GM21515 (cell line): ENCODE measurements around the gene CARMIL3.

ENCODE experiments used
- ATAC-seq: cut with Tn5 transposase; IDR thresholded peaks from one replicate; pipeline ENCODE4 v1.9.1; 2021; ENCODE audit not compliant: unreplicated experiment

Gene CARMIL3

DNA sequence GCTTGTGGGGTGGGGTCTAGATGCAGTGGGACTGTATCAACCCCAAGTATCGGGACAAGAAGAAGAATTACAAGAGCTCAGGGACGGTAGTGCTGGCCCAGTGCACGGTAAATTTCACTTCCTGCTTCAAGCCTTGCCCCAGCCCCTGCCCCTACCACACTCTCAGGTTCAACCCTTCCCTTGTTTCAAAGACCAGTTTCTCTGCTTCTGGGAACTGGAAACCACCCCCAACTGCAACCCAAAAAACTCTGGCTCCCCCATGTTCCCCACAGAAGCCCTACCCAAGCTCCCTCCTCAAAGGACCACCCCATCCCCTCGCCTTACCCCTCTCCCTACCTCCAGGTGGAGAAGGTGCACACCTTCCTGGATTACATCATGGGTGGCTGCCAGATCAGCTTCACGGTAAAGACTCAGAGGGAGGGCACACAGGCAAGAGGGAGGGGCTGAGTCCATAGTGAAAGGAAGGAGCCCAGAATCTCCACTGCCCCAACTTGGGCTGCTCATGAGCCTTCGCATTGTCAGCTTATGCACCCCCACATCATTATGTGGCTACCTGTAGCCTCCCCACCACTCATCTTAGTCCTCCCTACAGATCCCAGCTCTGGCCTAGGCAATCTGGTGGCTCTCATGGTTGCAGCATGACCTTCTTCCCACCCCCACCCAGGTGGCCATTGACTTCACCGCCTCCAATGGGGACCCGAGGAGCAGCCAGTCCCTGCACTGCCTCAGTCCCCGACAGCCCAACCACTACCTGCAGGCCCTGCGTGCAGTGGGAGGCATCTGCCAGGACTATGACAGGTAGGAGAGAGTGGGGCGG lies 23.9 kb downstream of the CARMIL3 start:
- no peak for ATAC-seq

DNA sequence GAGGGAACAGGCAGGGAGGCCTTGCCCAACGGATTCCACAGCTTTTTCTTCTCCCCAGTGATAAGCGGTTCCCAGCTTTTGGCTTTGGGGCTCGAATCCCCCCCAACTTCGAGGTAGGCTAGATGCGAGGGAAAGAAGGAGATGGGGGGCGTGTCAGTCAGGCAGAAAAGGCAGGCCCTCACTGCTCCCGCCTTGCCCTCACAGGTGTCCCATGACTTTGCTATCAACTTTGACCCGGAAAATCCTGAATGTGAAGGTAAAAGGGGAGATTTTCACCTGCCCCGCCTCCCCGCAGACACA lies 24.4 kb downstream of the CARMIL3 start:
- ATAC-seq = no peak

DNA sequence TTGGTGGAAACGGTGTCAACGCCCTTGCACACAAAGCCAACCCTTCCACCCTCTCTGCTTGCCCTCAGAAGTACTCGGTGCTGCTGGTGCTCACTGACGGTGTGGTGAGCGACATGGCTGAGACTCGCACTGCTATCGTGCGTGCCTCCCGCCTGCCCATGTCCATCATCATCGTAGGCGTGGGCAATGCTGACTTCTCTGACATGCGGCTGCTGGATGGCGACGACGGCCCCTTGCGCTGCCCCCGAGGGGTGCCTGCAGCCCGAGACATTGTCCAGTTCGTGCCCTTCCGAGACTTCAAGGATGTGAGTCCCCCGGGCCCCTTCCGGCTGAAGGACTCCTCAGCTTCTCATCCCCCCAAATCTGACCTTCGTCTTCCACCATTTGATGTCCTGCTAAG lies 25.3 kb downstream of the CARMIL3 start:
- no peak for ATAC-seq

DNA sequence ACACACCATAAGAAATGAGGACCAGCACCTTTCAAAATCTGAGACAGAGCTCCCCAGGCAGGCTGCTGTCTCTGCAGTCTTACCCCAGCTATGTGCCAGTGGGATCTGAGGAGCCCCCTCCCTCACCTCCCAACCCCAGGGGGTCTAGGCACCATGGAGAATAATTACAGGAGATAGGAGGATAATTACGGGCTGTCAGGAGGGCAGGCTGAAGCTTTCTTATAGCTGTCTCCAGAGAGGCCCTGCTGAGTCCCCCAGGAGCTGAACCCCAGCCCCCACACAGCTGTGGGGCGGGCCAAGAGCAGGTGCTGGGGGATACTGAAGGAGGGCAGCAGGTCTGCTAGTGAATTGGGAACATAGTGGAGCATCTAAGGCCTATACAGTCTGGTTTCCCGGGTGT lies 26.3 kb downstream of the CARMIL3 start:
- ATAC-seq = no peak

DNA sequence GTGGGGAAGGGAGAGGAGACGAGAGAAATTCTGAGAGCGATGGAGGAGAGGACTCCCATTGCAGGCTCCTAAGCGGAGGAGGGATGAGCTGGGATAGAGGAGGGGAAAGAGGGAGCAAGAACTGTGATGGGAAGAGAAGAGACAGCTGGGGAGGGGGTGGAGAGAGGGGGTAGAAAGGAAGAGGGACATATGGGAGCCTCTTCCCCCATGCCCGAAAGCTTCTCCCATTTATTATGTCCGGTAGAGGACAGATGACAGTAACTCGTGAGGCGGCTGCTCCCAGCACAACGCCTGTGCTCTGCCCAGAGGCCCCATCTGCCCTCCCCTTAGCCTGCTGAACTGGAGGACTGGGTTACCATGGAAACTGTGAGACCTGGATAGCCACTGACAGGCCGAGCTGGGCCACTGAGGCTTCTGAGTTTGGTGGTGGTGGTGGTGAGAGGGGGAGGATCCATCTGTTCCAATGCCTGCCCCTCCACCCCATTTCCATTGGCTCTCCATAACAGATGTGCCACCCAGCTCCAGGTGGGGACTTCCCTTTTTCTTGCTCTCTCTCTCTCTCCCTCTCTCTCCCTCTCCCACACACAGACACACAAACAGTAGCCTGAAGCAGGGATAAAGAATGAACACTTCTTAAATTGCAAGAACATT lies 27.8 kb downstream of the CARMIL3 start:
- no peak for ATAC-seq

DNA sequence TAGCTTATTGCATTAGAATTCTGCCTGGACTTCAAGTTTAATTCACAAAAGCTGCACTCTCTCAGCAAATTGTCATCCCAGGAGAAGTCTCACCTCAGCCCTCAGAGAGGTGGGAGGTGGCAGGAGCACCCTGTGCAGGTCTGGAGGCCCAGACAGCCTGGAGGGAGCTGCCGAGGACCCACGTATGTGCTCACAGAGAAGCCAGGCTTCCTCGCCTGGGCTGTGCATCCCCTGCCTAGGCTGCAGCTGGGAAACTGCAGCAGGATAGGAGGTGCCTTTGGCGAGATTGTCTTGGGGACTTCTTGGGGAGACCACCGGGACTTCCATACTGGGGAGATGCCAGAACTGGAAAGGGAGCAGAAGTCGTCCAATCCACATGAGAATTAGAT lies 28.3 kb downstream of the CARMIL3 start:
- no peak for ATAC-seq

DNA sequence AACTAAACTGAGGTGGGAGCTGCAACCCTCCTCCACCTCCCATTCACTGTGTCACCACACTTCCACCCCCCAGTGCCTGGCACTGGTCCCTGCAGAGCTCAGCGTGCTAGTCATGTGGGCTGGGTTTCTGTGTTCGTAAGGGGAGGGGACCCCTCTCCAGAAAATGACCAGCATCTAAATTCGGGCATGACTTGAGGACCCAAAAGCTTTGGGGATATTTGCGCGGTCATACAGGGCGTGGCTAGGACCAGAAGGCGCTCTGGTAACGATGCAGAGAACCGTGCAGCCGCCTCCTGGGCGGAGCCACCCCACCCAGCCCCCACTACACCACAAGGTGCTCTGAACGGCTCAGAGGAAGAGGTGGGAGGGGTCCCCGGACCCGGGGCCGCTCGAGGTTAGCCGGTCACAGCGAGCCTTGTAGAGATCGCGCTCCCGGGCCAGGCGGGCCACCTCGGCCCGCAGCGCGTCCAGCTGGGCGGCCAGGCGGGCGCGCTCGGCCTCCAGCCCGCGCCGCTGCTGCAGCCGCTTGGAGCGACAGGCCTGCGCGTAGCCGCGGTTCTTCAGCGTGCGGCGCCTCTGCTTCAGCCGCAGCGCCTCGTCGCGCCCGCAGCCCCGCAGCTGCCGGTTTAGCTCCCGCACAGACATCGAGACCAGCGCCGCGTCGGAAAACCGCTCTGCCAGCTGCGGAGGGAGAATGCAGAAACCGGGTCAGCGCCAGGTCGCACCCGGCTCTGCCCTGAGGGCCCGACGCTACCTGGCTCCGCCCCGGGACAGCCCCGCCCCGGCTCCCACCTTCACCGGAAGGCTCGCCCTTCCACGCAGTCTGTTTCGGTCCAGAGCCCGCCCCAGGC lies 29.3 kb downstream of the CARMIL3 start:
- peak; percentile 92 for ATAC-seq

DNA sequence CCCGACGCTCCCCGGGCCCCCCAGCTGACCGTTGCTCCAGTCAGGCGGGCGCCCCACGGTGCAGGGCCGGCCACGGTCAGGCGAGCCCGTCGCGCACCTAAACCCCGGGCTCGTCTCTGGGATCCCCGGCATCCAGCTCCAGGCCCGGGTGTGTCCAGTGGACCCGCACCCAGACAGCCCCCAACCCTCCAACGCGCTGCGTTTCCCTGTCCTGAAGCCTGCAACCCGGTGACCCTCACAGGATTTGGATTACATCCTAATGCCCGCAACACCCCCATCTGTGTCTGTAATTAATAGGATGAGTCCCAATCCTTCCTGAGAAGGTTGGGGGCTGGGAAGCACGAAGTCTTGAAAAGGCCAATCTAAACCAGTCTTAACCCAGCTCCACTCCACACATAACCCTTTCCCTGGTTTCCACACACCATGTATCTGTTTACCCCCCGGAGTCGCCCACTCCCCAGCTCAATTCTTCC lies 30.0 kb downstream of the CARMIL3 start:
- ATAC-seq = no peak

DNA sequence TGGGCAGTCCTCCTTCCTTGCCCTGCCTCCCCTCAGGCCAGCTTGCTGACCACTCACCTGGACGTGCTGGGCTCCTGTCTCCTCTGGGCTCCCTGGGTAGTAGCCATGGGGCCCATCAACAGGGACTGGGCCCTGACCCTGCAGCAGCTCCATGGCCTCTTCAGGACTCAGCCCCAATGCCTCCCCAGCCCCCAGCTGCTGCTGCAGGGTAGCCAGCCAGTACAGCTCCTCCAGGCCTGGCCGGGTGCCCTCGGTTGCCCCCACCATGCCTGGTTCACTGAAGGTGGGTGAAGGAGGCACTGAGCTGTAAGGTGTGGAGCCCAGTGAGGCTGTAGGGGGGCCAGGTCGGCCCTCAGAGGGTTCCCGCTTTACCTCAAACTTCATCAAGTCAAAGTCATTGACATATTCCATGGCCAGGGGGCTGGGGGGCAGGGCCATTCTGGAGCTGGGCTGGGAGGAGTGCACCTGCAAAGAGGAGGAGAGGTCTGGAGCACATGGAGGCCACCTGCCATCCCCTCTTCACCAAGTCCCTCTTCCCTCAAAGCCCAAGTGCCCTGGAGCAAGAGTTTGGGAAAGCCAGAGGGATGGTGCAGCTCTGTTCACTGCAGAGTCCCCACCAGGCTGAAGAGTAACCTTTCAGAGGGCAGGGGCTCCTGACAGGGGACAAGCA lies 30.7 kb downstream of the CARMIL3 start:
- no peak for ATAC-seq

DNA sequence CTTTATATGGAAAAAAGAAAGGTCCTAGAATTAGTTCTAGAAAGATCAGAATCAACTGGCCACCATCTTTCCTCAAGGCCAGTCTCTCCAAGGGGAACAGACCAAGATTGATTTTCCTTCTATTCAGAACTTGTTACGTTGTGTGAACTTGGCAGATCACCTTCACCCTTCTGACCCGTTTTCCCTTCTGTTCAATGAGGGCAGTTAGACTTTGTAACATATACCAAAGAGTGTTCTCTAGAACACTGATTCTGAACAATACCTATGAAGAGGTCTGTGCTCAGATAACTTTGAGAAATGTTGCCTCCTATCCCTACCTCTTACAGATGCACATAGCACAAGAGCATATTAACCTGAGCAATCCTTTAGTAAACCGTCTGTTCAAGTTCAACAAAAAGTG lies 31.7 kb downstream of the CARMIL3 start:
- ATAC-seq = no peak

DNA sequence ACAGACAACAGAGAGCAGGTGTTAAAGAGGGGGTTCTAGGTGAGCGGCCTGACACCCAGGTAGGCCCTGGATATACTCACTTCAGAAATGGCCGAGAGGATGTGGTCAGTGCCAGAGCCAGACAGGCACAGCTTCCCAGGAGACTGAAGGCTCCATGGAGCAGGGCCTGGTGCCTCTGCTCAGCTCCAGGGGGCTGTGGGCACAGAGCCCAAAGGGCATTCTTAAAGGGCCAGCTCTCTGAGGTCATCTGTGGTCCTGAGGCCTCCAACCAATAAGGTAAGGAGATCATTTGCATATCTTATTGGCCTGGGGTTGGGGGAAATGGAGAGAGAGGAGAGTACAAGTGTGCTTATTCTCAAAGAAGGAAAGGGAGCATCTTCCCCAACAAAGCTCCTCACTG lies 32.6 kb downstream of the CARMIL3 start:
- ATAC-seq = no peak

DNA sequence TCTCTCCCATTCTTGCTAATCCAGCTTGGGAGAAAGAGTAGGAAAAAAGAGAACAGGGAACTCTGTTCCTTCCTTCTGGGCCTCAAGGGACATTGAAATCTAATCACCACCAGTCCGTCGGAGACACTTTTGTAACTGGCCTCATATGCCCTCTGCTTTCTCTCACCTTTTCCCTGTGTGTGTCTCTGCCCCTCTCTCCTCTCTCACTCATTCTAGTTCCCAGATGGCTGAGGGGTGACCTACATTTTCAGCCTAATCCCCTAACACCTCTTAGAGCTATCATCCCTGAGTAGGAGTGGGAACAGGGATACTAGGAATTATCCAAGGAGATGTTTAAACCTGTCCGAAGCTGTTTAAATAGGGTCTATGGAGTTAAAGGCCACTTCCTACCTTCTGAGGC lies 33.4 kb downstream of the CARMIL3 start:
- no peak for ATAC-seq

DNA sequence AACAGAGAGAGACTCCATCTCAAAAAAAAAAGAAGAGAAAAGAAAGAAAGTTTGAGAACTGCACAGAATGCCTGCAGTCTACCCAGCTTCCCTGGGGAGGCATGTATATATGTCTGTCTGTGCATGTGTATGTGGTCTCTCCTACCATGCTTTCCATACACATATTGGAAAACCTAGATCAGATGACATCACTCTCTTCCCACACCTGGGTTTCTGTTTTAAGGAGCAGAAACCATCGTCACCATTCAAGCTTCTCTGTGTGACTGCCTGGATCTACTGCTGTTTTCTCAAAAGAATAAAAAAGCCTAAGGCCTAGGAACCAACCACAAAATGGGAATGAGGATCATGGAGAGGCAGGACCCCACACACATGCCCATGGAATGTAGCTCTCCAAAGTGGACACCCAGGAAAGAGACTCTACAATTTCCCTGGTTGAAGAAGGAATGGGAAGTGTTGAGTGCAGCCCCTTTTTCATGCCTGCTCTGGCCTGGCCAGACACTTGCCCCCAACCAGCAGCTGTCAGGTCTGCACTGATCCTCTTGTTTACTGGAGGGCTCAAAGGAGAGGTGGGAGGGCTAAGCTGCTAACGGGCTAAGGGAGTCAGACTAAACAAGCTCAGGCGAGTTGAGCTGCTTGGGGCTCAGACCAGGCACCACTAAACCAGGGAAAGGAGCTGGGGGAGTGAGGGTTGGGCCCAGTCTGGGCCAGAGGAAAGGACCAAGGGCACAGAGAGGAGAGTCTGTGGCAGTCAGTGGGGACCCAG lies 34.6 kb downstream of the CARMIL3 start:
- no peak for ATAC-seq

DNA sequence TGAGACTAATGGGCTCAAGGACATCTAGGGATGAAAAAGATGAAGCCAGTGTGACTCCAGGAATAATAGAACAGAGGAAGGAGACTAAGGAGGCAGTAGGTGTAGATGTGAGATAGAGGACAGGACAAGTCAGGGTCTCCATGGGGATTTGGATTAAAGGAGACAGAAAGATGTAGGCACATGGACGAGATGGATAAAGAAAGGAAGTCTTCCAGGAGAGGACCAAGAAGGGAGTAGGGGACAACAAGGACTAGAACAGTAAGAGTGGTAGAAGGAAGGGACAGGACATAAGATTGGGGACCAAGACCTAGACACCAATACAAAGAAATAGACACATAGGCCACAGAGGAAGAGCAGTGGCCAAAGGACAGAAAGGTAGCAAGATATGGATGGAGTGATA lies 35.2 kb downstream of the CARMIL3 start:
- no peak for ATAC-seq

DNA sequence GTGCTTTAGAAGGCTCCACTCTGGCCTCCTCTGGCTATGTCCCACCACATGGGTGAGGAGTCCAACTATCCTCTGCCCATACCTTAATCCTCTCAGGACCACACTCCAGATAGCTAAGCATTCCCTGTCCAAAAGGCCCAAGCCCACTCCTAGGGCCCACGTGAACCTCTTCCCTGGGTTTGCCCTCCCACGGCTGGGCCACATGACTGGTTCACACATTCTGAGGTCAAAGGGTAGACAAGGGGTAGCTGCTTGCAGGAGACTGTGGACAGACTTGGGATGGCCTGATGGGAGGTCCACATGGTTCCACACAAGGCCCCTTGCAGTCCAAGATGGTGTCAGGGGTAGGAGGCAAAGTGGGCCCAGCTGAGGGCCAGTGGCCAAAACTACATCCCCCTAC lies 36.3 kb downstream of the CARMIL3 start:
- no peak for ATAC-seq

DNA sequence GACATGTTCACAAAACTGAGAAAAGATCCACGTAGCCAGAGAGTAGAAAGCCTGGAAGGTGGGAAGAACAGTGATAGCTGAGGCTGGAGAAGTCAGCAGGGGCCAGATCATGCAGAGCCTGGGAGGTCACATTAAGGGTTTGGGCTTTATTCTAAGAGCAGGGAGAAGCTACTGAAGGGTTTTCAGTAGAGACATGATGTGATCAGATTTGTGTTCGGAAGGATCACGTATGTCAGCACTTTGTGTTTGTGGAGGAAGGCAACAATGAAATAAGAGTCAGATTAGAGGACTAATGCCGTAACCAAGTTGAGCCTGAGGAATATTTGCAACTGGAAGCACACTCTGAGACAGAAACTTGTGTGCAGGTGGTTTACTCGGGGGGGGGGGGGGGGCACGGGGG lies 38.1 kb downstream of the CARMIL3 start:
- no peak for ATAC-seq

DNA sequence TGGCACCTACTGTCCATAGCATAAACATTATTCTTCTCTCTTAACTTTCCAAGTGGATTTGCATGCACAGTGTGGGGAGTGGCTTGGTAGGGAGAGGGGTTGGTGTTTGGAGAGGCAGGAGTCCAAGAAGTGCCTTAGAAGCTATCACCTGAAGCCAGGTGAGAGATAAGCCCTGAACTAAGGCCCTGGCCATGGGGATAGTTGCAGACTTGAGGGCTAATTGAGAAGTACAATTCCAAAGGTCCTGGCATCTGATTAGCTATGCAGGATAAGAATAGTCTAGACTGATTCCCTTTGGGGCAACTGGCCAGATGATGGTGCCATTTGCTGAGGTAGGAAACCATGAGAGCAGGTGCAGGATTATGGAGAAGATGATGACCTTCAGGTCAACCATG lies 40.3 kb downstream of the CARMIL3 start:
- no peak for ATAC-seq

DNA sequence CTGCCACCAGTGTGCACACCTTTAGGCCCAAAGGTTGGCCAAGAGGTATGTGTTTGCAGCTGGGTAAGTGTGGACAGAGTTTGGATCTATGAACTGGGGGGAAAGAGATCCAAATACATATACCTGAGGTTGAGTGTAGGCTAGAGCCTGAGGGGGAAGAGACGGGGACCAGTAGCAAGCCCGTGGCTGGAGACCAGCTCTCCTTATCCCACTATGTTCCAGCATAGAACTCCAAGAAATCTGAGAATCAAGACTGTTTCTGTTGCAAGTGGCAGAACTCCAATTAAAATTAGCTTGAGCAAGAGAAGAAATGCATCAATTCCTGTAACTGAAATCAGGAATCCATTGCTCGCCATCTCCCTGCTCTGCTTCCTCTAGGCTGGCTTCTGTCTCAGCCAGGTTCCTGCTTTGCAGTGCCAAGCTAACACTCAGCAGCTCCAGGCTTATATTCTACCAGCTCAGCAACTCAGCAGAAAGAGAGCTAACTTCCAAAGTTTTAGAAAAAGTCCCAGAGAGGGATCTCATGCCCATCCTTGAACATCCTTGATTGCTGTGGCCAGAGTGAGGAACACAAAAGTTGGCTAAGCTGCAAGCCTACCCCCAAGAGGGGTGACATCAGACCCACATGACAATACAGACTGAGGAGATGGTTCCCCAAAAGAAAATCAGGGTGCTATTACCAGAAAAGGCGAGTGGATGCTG lies 40.8 kb downstream of the CARMIL3 start:
- no peak for ATAC-seq

DNA sequence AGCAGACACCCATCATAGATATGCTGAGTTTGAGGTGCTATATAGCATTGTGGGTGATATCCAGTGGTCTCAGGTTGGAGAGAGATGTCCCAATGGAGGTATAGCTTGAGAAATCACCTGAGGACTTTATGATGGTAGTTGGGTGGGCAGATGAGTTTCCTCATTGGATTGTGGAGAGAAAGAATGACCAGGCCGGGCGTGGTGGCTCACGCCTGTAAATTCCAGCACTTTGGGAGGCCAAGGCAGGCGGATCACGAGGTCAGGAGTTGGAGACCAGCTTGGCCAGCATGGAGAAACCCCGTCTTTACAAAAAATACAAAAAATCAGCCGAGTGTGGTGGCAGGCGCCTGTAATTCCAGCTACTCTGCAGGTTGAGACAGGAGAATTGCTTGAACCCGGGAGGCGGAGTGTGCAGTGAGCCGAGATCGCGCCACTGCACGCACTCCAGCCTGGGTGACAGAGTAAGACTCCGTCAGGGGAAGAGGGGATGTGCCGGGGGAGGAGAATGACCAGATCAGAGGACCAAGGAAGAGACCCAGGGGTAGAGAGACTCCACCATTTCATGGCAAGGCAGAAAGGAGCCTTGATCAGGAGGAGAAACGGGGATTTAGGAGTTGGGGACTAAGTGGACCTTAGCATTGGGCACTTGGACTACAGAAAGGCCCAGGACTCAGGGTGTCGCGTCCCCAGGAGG lies 41.5 kb downstream of the CARMIL3 start:
- ATAC-seq = no peak
